ENCODE measurements around the gene MTCH1. TPM values are rescaled to one million over a fixed set of nuclear protein-coding genes. Genes with fewer than 3 reads are reported as not detected.
"Not testable (repeated sequence)": the region's sequence is repeated elsewhere in the genome, so short reads cannot be mapped to it uniquely, and the experiment has no call there.

The MTCH1 gene
- total and polyA plus RNA-seq, 2 donors from 2014 or later = 194 to 202 TPM

DNA sequence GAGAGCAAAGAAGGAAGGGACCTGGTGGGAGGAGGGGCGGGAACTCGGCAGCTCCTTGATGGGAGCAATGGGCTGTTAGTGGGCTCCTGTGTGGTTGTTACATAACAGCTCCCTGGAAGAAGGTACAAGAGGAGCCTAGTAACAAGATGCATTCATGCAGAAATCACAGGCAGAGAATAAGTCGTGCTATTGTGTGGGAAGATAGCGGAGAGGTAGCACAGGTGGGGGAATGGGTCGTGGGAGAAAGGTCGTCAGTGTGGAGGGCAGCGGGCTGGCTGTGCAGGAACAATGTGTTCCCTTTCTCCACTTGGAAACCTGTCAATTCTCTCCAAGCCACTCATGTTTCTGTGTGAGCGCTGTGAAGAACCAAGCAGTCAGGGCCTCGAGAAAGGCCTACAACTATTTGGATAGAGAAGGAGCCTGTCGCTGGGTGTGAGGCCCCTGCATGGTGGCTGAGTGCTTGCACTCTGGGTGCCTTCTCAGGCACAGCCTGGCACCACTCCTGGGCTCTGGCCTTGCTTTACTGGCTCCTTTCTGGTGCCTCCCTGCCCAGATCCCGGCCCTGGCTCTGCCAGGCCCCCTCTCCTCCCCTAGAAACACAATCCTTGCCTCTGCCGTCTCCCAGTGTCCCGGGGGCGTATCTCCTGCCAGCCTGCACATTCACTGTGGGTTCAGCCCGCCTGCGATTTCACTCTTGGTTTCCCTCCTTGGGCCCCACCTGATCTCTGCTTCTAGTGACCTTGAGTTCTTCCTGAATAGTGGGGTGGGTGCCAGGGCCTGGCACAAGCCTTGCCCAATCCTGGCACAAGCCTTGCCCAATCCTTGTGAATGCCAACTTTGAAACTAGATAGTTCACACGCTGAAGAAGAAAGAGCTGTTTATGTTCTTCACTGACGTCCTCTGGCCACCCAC, 12.1 kb upstream of the MTCH1 start:
- H3K27ac ChIP-seq (ENCODE audit: low read depth in 2 of 2, low read length in 2 of 2) = peak overlapping the region; percentile 90 to 93
- DNase-seq (peak in 2 of 5 donors; percentile 62 to 72), FAIRE-seq (no peak)
- H3K9me3 ChIP-seq (ENCODE audit: control insufficient read depth in 2 of 3, insufficient read depth in 1 of 3, low read length in 3 of 3) = no peaks in the 10 kb centered on the region
- peak overlapping the region in 1 of 3 donors; percentile 53 for H3K9ac ChIP-seq (ENCODE audit: low read length in 3 of 3)
- peaks cover 2 to 20% (median 18%) of the 10 kb centered on the region in 3 donors for H3K4me1 ChIP-seq (ENCODE audit: control insufficient read depth in 2 of 3, insufficient read depth in 2 of 3, low read depth in 1 of 3, low read length in 3 of 3)
- TF ChIP-seq, protein P1, sequence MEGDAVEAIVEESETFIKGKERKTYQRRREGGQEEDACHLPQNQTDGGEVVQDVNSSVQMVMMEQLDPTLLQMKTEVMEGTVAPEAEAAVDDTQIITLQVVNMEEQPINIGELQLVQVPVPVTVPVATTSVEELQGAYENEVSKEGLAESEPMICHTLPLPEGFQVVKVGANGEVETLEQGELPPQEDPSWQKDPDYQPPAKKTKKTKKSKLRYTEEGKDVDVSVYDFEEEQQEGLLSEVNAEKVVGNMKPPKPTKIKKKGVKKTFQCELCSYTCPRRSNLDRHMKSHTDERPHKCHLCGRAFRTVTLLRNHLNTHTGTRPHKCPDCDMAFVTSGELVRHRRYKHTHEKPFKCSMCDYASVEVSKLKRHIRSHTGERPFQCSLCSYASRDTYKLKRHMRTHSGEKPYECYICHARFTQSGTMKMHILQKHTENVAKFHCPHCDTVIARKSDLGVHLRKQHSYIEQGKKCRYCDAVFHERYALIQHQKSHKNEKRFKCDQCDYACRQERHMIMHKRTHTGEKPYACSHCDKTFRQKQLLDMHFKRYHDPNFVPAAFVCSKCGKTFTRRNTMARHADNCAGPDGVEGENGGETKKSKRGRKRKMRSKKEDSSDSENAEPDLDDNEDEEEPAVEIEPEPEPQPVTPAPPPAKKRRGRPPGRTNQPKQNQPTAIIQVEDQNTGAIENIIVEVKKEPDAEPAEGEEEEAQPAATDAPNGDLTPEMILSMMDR (IDR thresholded peaks at IDR 0.05; ENCODE audit: borderline replicate concordance, extremely low read depth, insufficient read depth) = no peak
- intact Hi-C loops (cut with DNase I) = no loop called here
- no peaks in the 10 kb centered on the region for H3K27me3 ChIP-seq (ENCODE audit: control insufficient read depth, insufficient read depth, low read length)
- H3K4me3 ChIP-seq (ENCODE audit: low read length in 3 of 3) = no peak overlapping the region
- H3K36me3 ChIP-seq (ENCODE audit: control insufficient read depth in 2 of 3, insufficient read depth in 3 of 3, low read length in 3 of 3) = no peaks in the 10 kb centered on the region

DNA sequence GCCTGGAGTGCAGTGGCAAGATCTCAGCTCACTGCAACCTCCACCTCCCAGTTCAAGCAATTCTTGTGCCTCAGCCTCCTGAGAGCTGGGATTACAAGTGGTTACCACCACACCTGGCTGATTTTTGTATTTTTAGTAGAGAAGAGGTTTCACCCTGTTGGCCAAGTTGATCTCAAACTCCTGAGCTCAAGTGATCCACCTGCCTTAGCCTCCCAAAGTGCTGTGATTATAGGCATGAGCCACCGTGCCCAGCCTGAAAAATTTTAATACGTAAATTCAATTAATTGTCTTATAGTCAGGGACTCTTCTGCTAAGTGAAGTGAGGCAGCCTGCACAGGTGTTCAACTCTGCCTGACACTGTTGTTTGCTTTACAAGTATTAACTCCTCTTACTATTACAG, 4.4 kb upstream of the MTCH1 start:
- H3K36me3 ChIP-seq (ENCODE audit: control insufficient read depth in 2 of 3, insufficient read depth in 3 of 3, low read length in 3 of 3); H3K9ac ChIP-seq (ENCODE audit: low read length in 3 of 3); FAIRE-seq; H3K4me1 ChIP-seq (ENCODE audit: control insufficient read depth in 2 of 3, insufficient read depth in 2 of 3, low read depth in 1 of 3, low read length in 3 of 3); H3K27ac ChIP-seq (ENCODE audit: low read depth in 2 of 2, low read length in 2 of 2); H3K27me3 ChIP-seq (ENCODE audit: control insufficient read depth, insufficient read depth, low read length); H3K4me3 ChIP-seq (ENCODE audit: low read length in 3 of 3); DNase-seq; H3K9me3 ChIP-seq (ENCODE audit: control insufficient read depth in 2 of 3, insufficient read depth in 1 of 3, low read length in 3 of 3); intact Hi-C loops (cut with DNase I): not testable (repeated sequence)

DNA sequence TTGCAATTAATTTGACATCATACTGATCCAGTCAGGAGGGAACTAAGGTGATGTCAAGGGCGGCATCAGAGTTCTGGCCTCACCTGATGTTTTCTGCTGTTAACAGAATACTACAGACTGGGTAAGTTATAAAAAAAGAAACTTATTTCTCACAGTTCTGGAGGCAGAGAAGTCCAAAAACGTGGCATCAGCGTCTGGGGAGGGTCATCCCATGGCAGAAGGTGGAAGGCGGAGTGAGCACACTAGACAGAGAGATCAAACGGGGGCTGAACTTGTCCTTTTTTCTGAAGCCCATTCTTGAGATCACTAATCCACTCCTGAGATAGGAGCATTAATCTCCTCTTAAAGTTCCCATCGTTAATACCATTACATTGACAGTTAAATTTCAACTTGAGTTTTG, 3.3 kb upstream of the MTCH1 start:
- FAIRE-seq = no peak
- no peaks in the 10 kb centered on the region for H3K27me3 ChIP-seq (ENCODE audit: control insufficient read depth, insufficient read depth, low read length)

DNA sequence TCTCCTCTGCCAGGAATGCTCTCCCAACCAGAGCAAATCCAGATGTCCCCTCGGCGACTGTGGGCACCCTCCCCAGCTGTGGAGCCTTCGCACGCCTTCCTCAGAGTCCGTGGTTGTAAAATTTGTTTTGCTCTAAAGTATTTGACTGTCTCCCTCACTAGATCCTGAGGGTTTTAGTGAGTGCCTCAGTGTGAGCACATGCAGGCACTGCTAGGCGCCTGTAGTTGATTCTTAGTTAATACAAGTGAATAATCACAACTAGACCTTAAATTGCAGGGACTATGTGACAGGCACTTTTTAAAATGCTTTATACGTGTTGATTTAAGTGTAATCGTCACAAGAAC, 680 bp upstream of the MTCH1 start:
- Histone ChIP-seq H3K9ac (ENCODE audit: low read length in 3 of 3) (peak overlapping the region; percentile 54 to 93 (median 69)), H3K27ac (ENCODE audit: low read depth in 2 of 2, low read length in 2 of 2) (peak overlapping the region; percentile 96 to 99), H3K36me3 (ENCODE audit: control insufficient read depth in 2 of 3, insufficient read depth in 3 of 3, low read length in 3 of 3) (no peaks in the 10 kb centered on the region), H3K4me3 (ENCODE audit: low read length in 3 of 3) (peak overlapping the region; percentile 65 to 86 (median 68)), H3K9me3 (ENCODE audit: control insufficient read depth in 2 of 3, insufficient read depth in 1 of 3, low read length in 3 of 3) (no peaks in the 10 kb centered on the region), H3K4me1 (ENCODE audit: control insufficient read depth in 2 of 3, insufficient read depth in 2 of 3, low read depth in 1 of 3, low read length in 3 of 3) (peaks cover 4 to 24% (median 8%) of the 10 kb centered on the region in 3 donors), H3K27me3 (ENCODE audit: control insufficient read depth, insufficient read depth, low read length) (no peaks in the 10 kb centered on the region)
- FAIRE-seq = no peak
- intact Hi-C loops (cut with DNase I) = no loop called here
- TF ChIP-seq, protein P1 (IDR thresholded peaks at IDR 0.05; ENCODE audit: borderline replicate concordance, extremely low read depth, insufficient read depth) = no peak
- no peak for DNase-seq

More for the DNA sequence above, 3.3 kb upstream of the MTCH1 start:
- Histone ChIP-seq H3K9me3 (ENCODE audit: control insufficient read depth in 2 of 3, insufficient read depth in 1 of 3, low read length in 3 of 3) (no peaks in the 10 kb centered on the region), H3K36me3 (ENCODE audit: control insufficient read depth in 2 of 3, insufficient read depth in 3 of 3, low read length in 3 of 3) (no peaks in the 10 kb centered on the region), H3K9ac (ENCODE audit: low read length in 3 of 3) (no peak overlapping the region), H3K4me3 (ENCODE audit: low read length in 3 of 3) (no peak overlapping the region), H3K4me1 (ENCODE audit: control insufficient read depth in 2 of 3, insufficient read depth in 2 of 3, low read depth in 1 of 3, low read length in 3 of 3) (peaks cover 4 to 11% (median 5%) of the 10 kb centered on the region in 3 donors), H3K27ac (ENCODE audit: low read depth in 2 of 2, low read length in 2 of 2) (no peak overlapping the region)
- DNase-seq = no peak
- intact Hi-C loops (cut with DNase I) = no loop called here
- TF ChIP-seq, protein P1 (IDR thresholded peaks at IDR 0.05; ENCODE audit: borderline replicate concordance, extremely low read depth, insufficient read depth) = no peak
